Measurements from ENCODE around the gene PADI3. TPM values are rescaled to one million over a fixed set of nuclear protein-coding genes. Genes with fewer than 3 reads are reported as not detected.
A peak's percentile ranks its signal among the peaks of the same experiment; 100 is the strongest.

Gene PADI3
- polyA plus RNA-seq, 1 donor (not counting 4 experiments of a cell fraction or from before 2014, with no cell fraction given) = 6.1 TPM

- no peaks in the 10 kb centered on the region for H3K27me3 ChIP-seq (ENCODE audit: control insufficient read depth, extremely low read depth, insufficient read depth, low read length)
- H3K27ac ChIP-seq (ENCODE audit: control insufficient read depth, insufficient read depth, low read length) = peak overlapping the region; percentile 56
- DNase-seq (ENCODE audit: low read depth, low spot score) (peak; percentile 79), FAIRE-seq (peak; percentile 96)
- no peaks in the 10 kb centered on the region for H3K9me3 ChIP-seq (ENCODE audit: control insufficient read depth, low read depth, low read length)
- no peak overlapping the region for H3K4me3 ChIP-seq (ENCODE audit: control insufficient read depth in 2 of 3, extremely low read depth in 1 of 3, insufficient read depth in 2 of 3, low read depth in 1 of 3, low read length in 3 of 3)
- H2AFZ ChIP-seq (ENCODE audit: control insufficient read depth, low read length) = no peak overlapping the region
- dilution Hi-C loops (cut with MboI; ENCODE audit: extremely low pct_ligation_motif_present, low sequenced_read_pairs) = no loop called here
- no peak for TF ChIP-seq EZH2 (IDR thresholded peaks at IDR 0.05; ENCODE audit: low read length)
- no peak for TF ChIP-seq CTCF (optimal IDR thresholded peaks at IDR 0.05 in 1 of 3, IDR thresholded peaks at IDR 0.05 in 1 of 3, conservative IDR thresholded peaks at IDR 0.05 in 1 of 3; ENCODE audit: extremely low read depth in 1 of 3, insufficient read depth in 2 of 3, low read length in 3 of 3)
- no peaks in the 10 kb centered on the region for H3K79me2 ChIP-seq (ENCODE audit: control insufficient read depth, insufficient read depth, low read length)
- H3K9ac ChIP-seq (ENCODE audit: control insufficient read depth, extremely low read depth, insufficient read depth, low read length) = no peak overlapping the region
- H3K9me1 ChIP-seq (ENCODE audit: control insufficient read depth, extremely low read depth, insufficient read depth, low read length) = no peaks in the 10 kb centered on the region
- no peaks in the 10 kb centered on the region for H3K36me3 ChIP-seq (ENCODE audit: control insufficient read depth in 2 of 2, extremely low read depth in 1 of 2, insufficient read depth in 2 of 2, low read length in 2 of 2)
- H3K4me1 ChIP-seq (ENCODE audit: control insufficient read depth, extremely low read depth, insufficient read depth, low read length) = peaks cover 47% of the 10 kb centered on the region
- H3K4me2 ChIP-seq (ENCODE audit: control insufficient read depth, extremely low read depth, insufficient read depth, low read depth, low read length) = peak overlapping the region; percentile 35
- H4K20me1 ChIP-seq (ENCODE audit: control insufficient read depth, extremely low read depth, insufficient read depth, low read length) = no peaks in the 10 kb centered on the region
These were observed 1.7 kb downstream of the PADI3 start for GRCh38 chr1:17250601-17251000.

- H3K27ac ChIP-seq (ENCODE audit: control insufficient read depth, insufficient read depth, low read length) = peak overlapping the region; percentile 56
- H2AFZ ChIP-seq (ENCODE audit: control insufficient read depth, low read length) = no peak overlapping the region
- no peaks in the 10 kb centered on the region for H4K20me1 ChIP-seq (ENCODE audit: control insufficient read depth, extremely low read depth, insufficient read depth, low read length)
- H3K79me2 ChIP-seq (ENCODE audit: control insufficient read depth, insufficient read depth, low read length) = no peaks in the 10 kb centered on the region
- no peak for DNase-seq (ENCODE audit: low read depth, low spot score)
- H3K9me3 ChIP-seq (ENCODE audit: control insufficient read depth, low read depth, low read length) = no peaks in the 10 kb centered on the region
- H3K4me1 ChIP-seq (ENCODE audit: control insufficient read depth, extremely low read depth, insufficient read depth, low read length) = peaks cover 42% of the 10 kb centered on the region
- dilution Hi-C loops (cut with MboI; ENCODE audit: extremely low pct_ligation_motif_present, low sequenced_read_pairs) = no loop called here
- no peaks in the 10 kb centered on the region for H3K27me3 ChIP-seq (ENCODE audit: control insufficient read depth, extremely low read depth, insufficient read depth, low read length)
- no peak for TF ChIP-seq CTCF (optimal IDR thresholded peaks at IDR 0.05 in 1 of 3, IDR thresholded peaks at IDR 0.05 in 1 of 3, conservative IDR thresholded peaks at IDR 0.05 in 1 of 3; ENCODE audit: extremely low read depth in 1 of 3, insufficient read depth in 2 of 3, low read length in 3 of 3)
- no peak for TF ChIP-seq EZH2 (IDR thresholded peaks at IDR 0.05; ENCODE audit: low read length)
- no peaks in the 10 kb centered on the region for H3K36me3 ChIP-seq (ENCODE audit: control insufficient read depth in 2 of 2, extremely low read depth in 1 of 2, insufficient read depth in 2 of 2, low read length in 2 of 2)
- H3K9ac ChIP-seq (ENCODE audit: control insufficient read depth, extremely low read depth, insufficient read depth, low read length) = no peak overlapping the region
- H3K9me1 ChIP-seq (ENCODE audit: control insufficient read depth, extremely low read depth, insufficient read depth, low read length) = no peaks in the 10 kb centered on the region
- H3K4me2 ChIP-seq (ENCODE audit: control insufficient read depth, extremely low read depth, insufficient read depth, low read depth, low read length) = peak overlapping the region; percentile 35
- no peak overlapping the region for H3K4me3 ChIP-seq (ENCODE audit: control insufficient read depth in 2 of 3, extremely low read depth in 1 of 3, insufficient read depth in 2 of 3, low read depth in 1 of 3, low read length in 3 of 3)
- peak; percentile 32 for FAIRE-seq
These were observed 2.3 kb downstream of the PADI3 start for GRCh38 chr1:17251246-17251645.
